Right lobe of liver (tissue), 4 donors: ENCODE measurements around the gene LDLRAD3.

Source experiments
- POLR2A ChIP-seq: fragments of 450-650 bp; IDR thresholded peaks from one replicate; pipeline ENCODE4 v1.6.1; 2017; ENCODE audit warnings: antibody characterized with exemption, mild to moderate bottlenecking
- TF ChIP-seq, protein P1 (sequence below), 4 donors: fragments of 200-600 bp in 3 of 4; fragments of 450-650 bp in 1 of 4; IDR thresholded peaks; one replicate each; pipeline versions ENCODE4 v1.5.1 to v1.8.0; 2016 to 2022; ENCODE audit warnings: antibody characterized with exemption in 4 of 4, mild to moderate bottlenecking in 2 of 4
- donor health status: DM: no; HTN: no; CAD: no.
- donor health status: DM: no; HTN: no; CAD: no.
- donor health status: DM: no; HTN: yes; CAD: no.

DNA sequence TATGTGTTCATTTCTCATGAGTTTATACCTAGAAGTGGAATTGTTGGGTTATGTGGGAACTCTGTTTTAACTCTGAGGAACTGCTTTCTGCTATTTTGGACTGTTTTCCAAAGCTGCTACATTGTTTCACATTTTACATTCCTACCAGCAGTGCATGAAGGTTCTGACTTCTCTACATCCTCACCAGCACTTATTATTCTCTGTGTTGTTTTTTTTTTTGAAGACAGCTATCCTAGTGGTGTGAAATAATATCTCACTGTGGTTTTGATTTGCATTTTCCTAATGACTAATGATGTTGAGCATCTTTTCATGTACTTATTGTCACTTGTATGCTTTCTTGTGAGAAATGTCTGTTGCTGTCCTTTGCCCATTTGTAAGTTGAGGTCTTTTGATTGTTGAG, 175.4 kb downstream of the LDLRAD3 start:
- TF ChIP-seq, protein P1, sequence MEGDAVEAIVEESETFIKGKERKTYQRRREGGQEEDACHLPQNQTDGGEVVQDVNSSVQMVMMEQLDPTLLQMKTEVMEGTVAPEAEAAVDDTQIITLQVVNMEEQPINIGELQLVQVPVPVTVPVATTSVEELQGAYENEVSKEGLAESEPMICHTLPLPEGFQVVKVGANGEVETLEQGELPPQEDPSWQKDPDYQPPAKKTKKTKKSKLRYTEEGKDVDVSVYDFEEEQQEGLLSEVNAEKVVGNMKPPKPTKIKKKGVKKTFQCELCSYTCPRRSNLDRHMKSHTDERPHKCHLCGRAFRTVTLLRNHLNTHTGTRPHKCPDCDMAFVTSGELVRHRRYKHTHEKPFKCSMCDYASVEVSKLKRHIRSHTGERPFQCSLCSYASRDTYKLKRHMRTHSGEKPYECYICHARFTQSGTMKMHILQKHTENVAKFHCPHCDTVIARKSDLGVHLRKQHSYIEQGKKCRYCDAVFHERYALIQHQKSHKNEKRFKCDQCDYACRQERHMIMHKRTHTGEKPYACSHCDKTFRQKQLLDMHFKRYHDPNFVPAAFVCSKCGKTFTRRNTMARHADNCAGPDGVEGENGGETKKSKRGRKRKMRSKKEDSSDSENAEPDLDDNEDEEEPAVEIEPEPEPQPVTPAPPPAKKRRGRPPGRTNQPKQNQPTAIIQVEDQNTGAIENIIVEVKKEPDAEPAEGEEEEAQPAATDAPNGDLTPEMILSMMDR (IDR thresholded peaks at IDR 0.05): no peak
- TF ChIP-seq POLR2A: no peak
